GM21737 (cell line): ENCODE results near the gene FAM210B.
"Not testable (repeated sequence)": the region's sequence is repeated elsewhere in the genome, so short reads cannot be mapped to it uniquely, and the experiment has no call there.

Experiments
- ATAC-seq: cut with Tn5 transposase; IDR thresholded peaks from one replicate; pipeline ENCODE4 v1.9.1; 2021; ENCODE audit warnings: mild to moderate bottlenecking, moderate library complexity; ENCODE audit not compliant: unreplicated experiment

Gene FAM210B

GRCh38 chr20:56360133-56360907, 1.5 kb downstream of the FAM210B start:
- ATAC-seq = no peak

GRCh38 chr20:56360908-56361205, 2.1 kb downstream of the FAM210B start:
- no peak for ATAC-seq

- no peak for ATAC-seq
Measured at GRCh38 chr20:56361900-56362299, 3.1 kb downstream of the FAM210B start.

- ATAC-seq = no peak
Measured at GRCh38 chr20:56362833-56363413, 4.1 kb downstream of the FAM210B start.

GRCh38 chr20:56363491-56363890, 4.7 kb downstream of the FAM210B start:
- no peak for ATAC-seq

GRCh38 chr20:56368351-56369134, 9.8 kb downstream of the FAM210B start:
- no peak for ATAC-seq

- no peak for ATAC-seq
Measured at GRCh38 chr20:56369179-56369578, 10.4 kb downstream of the FAM210B start.

- no peak for ATAC-seq
Measured at GRCh38 chr20:56371977-56372376, 13.2 kb downstream of the FAM210B start.

- ATAC-seq = no peak
Measured at GRCh38 chr20:56372850-56373249, 14.1 kb downstream of the FAM210B start.

GRCh38 chr20:56373942-56374341, 15.2 kb downstream of the FAM210B start:
- ATAC-seq = no peak

- no peak for ATAC-seq
Measured at GRCh38 chr20:56376331-56376730, 17.6 kb downstream of the FAM210B start.

GRCh38 chr20:56378386-56378785, 19.6 kb downstream of the FAM210B start:
- ATAC-seq = no peak

- ATAC-seq = no peak
Measured at GRCh38 chr20:56380375-56380774, 21.6 kb downstream of the FAM210B start.

- ATAC-seq = no peak
Measured at GRCh38 chr20:56381501-56381900, 22.7 kb downstream of the FAM210B start.

GRCh38 chr20:56382696-56383095, 23.9 kb downstream of the FAM210B start:
- no peak for ATAC-seq

- no peak for ATAC-seq
Measured at GRCh38 chr20:56383334-56383733, 24.6 kb downstream of the FAM210B start.

GRCh38 chr20:56385130-56385529, 26.4 kb downstream of the FAM210B start:
- ATAC-seq = no peak

- no peak for ATAC-seq
Measured at GRCh38 chr20:56386219-56386618, 27.4 kb downstream of the FAM210B start.

- ATAC-seq = no peak
Measured at GRCh38 chr20:56388882-56389281, 30.1 kb downstream of the FAM210B start.

- ATAC-seq = no peak
Measured at GRCh38 chr20:56389807-56390206, 31.0 kb downstream of the FAM210B start.

- ATAC-seq = not testable (repeated sequence)
Measured at GRCh38 chr20:56390396-56390795, 31.6 kb downstream of the FAM210B start.

- no peak for ATAC-seq
Measured at GRCh38 chr20:56391037-56391436, 32.3 kb downstream of the FAM210B start.
